GM19455 (cell line): Measurements from ENCODE around the gene KCNQ1OT1.

ENCODE experiments used
- ATAC-seq: cut with Tn5 transposase; IDR thresholded peaks from one replicate; pipeline ENCODE4 v1.9.1; 2021; ENCODE audit not compliant: unreplicated experiment

The KCNQ1OT1 gene

GRCh38 chr11:2612884-2613571 is 86.8 kb downstream of the KCNQ1OT1 start:
- no peak for ATAC-seq

- no peak for ATAC-seq
Measured at GRCh38 chr11:2609345-2609744, 90.4 kb downstream of the KCNQ1OT1 start.

- ATAC-seq = no peak
Measured at GRCh38 chr11:2599561-2600189, 100.1 kb downstream of the KCNQ1OT1 start.

- ATAC-seq = no peak
Measured at GRCh38 chr11:2595204-2595603, 104.6 kb downstream of the KCNQ1OT1 start.

- ATAC-seq = no peak
Measured at GRCh38 chr11:2594267-2594666, 105.5 kb downstream of the KCNQ1OT1 start.

- no peak for ATAC-seq
Measured at GRCh38 chr11:2593393-2593950, 106.3 kb downstream of the KCNQ1OT1 start.

GRCh38 chr11:2592559-2593392 is 107.0 kb downstream of the KCNQ1OT1 start:
- no peak for ATAC-seq

GRCh38 chr11:2591805-2592204 is 108.0 kb downstream of the KCNQ1OT1 start:
- ATAC-seq = no peak

GRCh38 chr11:2590965-2591754 is 108.6 kb downstream of the KCNQ1OT1 start:
- no peak for ATAC-seq

GRCh38 chr11:2590131-2590964 is 109.4 kb downstream of the KCNQ1OT1 start:
- ATAC-seq = no peak

- ATAC-seq = no peak
Measured at GRCh38 chr11:2589538-2589934, 110.3 kb downstream of the KCNQ1OT1 start.

GRCh38 chr11:2588809-2589537 is 110.8 kb downstream of the KCNQ1OT1 start:
- no peak for ATAC-seq

GRCh38 chr11:2587976-2588748 is 111.6 kb downstream of the KCNQ1OT1 start:
- ATAC-seq = no peak

GRCh38 chr11:2587132-2587930 is 112.5 kb downstream of the KCNQ1OT1 start:
- ATAC-seq = no peak

- ATAC-seq = no peak
Measured at GRCh38 chr11:2586793-2587131, 113.0 kb downstream of the KCNQ1OT1 start.

- ATAC-seq = no peak
Measured at GRCh38 chr11:2586087-2586792, 113.6 kb downstream of the KCNQ1OT1 start.

GRCh38 chr11:2585566-2586086 is 114.2 kb downstream of the KCNQ1OT1 start:
- ATAC-seq = no peak
